SU-DHL-6 (cell line): Measurements from ENCODE around the gene LY6G6C.

Experiments
- EZH2phosphoT487 ChIP-seq: fragments of 200-600 bp; sonication (generic), shearing (Covaris generic); conservative IDR thresholded peaks from 2 replicates; pipeline ENCODE4 v1.6.1; 2018; ENCODE audit warnings: mild to moderate bottlenecking, antibody characterized with exemption, low read length, moderate library complexity, mixed read lengths
- TF ChIP-seq, protein P1 (sequence below): fragments of 200-600 bp; sonication (generic); IDR thresholded peaks from one replicate; pipeline ENCODE4 v1.5.1; 2017; ENCODE audit warnings: antibody characterized with exemption, mild to moderate bottlenecking, low read length, moderate library complexity; ENCODE audit not compliant: insufficient read depth, poor library complexity, severe bottlenecking

DNA sequence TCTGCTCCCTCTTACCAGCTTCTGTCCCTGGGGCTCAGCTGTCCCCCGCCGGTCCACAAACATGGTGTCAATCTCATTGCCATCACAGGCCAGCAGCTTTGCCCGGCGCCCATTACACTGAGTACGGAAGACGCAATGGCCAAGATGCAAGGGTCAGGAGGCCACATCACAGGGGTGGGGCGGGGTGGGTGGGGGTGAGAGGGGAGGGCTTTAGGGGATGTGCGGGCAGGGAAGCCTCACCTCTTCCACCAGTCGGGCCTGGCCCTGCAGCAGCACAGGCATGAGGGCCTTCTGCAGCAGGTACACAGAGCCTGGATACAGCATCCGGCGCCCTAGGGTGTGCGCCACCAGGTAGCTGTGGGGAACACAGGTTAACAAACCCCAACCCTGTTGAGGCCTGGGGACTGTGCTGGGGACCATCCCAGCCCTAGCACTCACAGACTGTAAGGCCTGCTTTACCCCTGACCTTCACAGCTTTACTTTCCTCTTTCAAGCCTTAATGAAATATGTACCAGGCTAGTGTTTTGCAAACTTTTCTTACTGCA is 29.9 kb downstream of the LY6G6C start:
- TF ChIP-seq, protein P1, sequence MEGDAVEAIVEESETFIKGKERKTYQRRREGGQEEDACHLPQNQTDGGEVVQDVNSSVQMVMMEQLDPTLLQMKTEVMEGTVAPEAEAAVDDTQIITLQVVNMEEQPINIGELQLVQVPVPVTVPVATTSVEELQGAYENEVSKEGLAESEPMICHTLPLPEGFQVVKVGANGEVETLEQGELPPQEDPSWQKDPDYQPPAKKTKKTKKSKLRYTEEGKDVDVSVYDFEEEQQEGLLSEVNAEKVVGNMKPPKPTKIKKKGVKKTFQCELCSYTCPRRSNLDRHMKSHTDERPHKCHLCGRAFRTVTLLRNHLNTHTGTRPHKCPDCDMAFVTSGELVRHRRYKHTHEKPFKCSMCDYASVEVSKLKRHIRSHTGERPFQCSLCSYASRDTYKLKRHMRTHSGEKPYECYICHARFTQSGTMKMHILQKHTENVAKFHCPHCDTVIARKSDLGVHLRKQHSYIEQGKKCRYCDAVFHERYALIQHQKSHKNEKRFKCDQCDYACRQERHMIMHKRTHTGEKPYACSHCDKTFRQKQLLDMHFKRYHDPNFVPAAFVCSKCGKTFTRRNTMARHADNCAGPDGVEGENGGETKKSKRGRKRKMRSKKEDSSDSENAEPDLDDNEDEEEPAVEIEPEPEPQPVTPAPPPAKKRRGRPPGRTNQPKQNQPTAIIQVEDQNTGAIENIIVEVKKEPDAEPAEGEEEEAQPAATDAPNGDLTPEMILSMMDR: no peak
- TF ChIP-seq EZH2phosphoT487: no peak
